BJ (cell line): Measurements from ENCODE around the gene ZNF467. TPM values are rescaled to one million over a fixed set of nuclear protein-coding genes. Genes with fewer than 3 reads are reported as not detected.

ENCODE experiments used
- CTCF ChIA-PET: fragments of 350-600 bp; formaldehyde crosslinking; extraction: SDS; loops from one replicate; lab custom pipeline; 2021; ENCODE audit warnings: antibody characterized with exemption, inconsistent platforms; lab: Yijun Ruan, JAX
- POLR2A ChIA-PET: fragments of 300-600 bp; sonication (Branson Sonifier 250); formaldehyde crosslinking; extraction: SDS; loops from one replicate; lab custom pipeline; 2021; ENCODE audit warnings: antibody characterized with exemption; lab: Charles Lee
- DNase-seq: peaks from one replicate; pipeline ENCODE4 v3.0.0-alpha.2; 2011; ENCODE audit warnings: low read depth
- H3K27me3 ChIP-seq: 2 replicates; pipeline ENCODE4 v1.6.0; 2011; ENCODE audit warnings: low read length; ENCODE audit not compliant: control insufficient read depth, insufficient read depth
- H3K36me3 ChIP-seq: 2 replicates; pipeline ENCODE4 v1.5.1; 2011; ENCODE audit warnings: low read length; ENCODE audit not compliant: control insufficient read depth, insufficient read depth
- H3K4me3 ChIP-seq: 2 replicates; pipeline ENCODE4 v1.5.1; 2011; ENCODE audit warnings: low read depth, mild to moderate bottlenecking, control low read depth, low read length
- CTCF ChIP-seq: IDR thresholded peaks from 2 replicates; pipeline ENCODE4 v1.5.1; 2011; ENCODE audit warnings: low read depth, mild to moderate bottlenecking, control low read depth, inconsistent platforms, low read length, moderate library complexity; ENCODE audit not compliant: insufficient read depth
- polyA plus RNA-seq: library from polyadenylated mRNA; depleted of rRNA; stranded (reverse); fragments of >200 nt; gene quantifications from 2 replicates; pipeline ENCODE4 v1.2.3, GENCODE V29; 2011

ZNF467 gene
- polyA plus RNA-seq, 1 experiment = 1.6 TPM

DNA sequence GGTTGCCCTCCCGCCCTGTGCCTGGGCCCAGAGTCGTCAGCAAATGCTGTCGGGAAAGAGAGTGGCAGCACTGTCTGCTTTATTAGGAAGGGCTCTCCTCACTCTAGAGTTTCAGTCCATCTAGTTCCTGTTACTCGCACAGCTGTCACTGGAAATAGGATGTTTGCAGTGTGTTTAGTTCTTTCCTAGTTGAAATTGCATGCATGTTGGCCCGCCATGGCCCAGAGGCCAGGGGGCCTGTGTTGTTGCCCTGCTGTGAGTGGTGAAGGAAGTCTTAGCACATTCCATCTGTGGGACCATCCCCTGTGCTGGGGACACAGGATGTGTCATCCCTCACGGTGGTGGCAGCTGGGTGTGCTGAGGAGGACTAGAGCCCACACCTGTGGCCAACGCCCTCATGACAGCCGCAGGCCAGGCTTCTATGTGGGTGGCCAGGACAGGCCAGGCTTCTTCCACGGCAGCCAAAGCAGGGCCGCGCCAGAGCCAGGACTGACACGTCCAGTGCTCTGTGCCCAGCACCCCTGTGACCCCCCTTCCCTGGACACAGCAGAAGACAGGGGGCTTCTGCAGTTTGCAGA is 45.4 kb downstream of the ZNF467 start:
- Histone ChIP-seq H3K27me3 (no peaks in the 10 kb centered on the region), H3K4me3 (no peak overlapping the region), H3K36me3 (peaks cover 41% of the 10 kb centered on the region)
- no peak for DNase-seq
- ChIA-PET POLR2A (no interaction called here), CTCF (interaction anchor here (0.6 to 3.1 kb wide), 2 partner anchors 14 kb away, joined by 3 to 16 read pairs; no protein-coding TSS in a partner anchor)
- TF ChIP-seq CTCF = no peak

GRCh38 chr7:149727053-149727898 is 46.1 kb downstream of the ZNF467 start:
- H3K27me3 ChIP-seq = no peaks in the 10 kb centered on the region
- no peak for DNase-seq
- ChIA-PET CTCF (interaction anchor here (0.6 to 1.4 kb wide), 2 partner anchors 15 kb away, joined by 3 to 4 read pairs; no protein-coding TSS in a partner anchor), POLR2A (no interaction called here)
- H3K4me3 ChIP-seq = no peak overlapping the region
- no peak for TF ChIP-seq CTCF
- H3K36me3 ChIP-seq = peaks cover 41% of the 10 kb centered on the region

DNA sequence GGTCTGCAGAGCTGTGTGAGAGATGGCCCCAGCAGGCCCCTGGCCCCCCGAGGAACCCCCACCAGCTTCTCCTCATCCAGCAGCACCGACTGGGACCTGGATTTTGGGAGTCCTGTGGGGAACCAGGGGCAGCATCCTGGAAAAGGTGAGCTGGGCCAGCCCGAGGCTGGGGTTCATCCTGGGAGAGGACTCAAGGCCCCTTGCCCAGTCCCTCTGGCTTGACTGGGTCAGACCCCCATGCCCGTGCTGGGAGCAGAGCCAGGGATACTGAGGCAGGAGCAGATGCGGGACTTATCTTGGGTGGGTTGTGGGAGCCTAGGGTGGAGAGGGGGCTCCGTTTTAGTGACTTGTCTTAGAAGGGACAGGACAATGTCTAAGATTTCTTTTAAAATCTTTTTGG is 47.5 kb downstream of the ZNF467 start:
- peaks cover 41% of the 10 kb centered on the region for H3K36me3 ChIP-seq
- ChIA-PET POLR2A (no interaction called here), CTCF (interaction anchor here (1.4 kb wide), 1 partner anchor 16 kb away, joined by 4 read pairs; no protein-coding TSS in a partner anchor)
- H3K4me3 ChIP-seq = no peak overlapping the region
- no peak for TF ChIP-seq CTCF
- DNase-seq = no peak
- H3K27me3 ChIP-seq = no peaks in the 10 kb centered on the region

- TF ChIP-seq CTCF = no peak
- CTCF ChIA-PET = no interaction called here
- Histone ChIP-seq H3K4me3 (no peak overlapping the region), H3K27me3 (no peaks in the 10 kb centered on the region), H3K36me3 (peaks cover 42% of the 10 kb centered on the region)
- POLR2A ChIA-PET = no interaction called here
- no peak for DNase-seq
These were observed 48.0 kb downstream of the ZNF467 start for GRCh38 chr7:149725426-149725821.
